Measurements from ENCODE around the gene UROC1.

DNA sequence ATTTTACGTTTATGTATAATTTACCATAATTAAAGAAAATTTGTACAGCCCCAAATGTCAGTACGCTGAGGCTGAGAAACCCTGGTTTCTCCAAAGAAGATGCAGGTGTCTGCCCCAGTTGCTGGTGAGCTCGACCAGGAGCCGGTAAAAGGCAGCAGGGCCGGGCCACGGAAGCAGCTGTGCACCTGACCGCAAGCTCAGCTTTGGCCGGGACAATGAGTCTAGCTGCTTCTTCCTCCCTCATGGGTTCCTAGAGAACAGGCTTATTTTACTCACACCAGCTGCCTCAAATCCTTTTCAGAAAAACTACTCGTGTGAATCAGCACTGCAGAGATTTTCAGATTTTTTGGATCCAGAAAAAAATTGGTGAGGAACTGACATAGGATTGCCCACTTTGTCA is 23.8 kb downstream of the UROC1 start:
- TF ChIP-seq, protein P1, sequence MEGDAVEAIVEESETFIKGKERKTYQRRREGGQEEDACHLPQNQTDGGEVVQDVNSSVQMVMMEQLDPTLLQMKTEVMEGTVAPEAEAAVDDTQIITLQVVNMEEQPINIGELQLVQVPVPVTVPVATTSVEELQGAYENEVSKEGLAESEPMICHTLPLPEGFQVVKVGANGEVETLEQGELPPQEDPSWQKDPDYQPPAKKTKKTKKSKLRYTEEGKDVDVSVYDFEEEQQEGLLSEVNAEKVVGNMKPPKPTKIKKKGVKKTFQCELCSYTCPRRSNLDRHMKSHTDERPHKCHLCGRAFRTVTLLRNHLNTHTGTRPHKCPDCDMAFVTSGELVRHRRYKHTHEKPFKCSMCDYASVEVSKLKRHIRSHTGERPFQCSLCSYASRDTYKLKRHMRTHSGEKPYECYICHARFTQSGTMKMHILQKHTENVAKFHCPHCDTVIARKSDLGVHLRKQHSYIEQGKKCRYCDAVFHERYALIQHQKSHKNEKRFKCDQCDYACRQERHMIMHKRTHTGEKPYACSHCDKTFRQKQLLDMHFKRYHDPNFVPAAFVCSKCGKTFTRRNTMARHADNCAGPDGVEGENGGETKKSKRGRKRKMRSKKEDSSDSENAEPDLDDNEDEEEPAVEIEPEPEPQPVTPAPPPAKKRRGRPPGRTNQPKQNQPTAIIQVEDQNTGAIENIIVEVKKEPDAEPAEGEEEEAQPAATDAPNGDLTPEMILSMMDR (conservative IDR thresholded peaks at IDR 0.05; ENCODE audit: low read length), result no peak
- no peak for TF ChIP-seq EZH2phosphoT487 (IDR thresholded peaks at IDR 0.05; ENCODE audit: borderline replicate concordance, low read depth, low read length)

All from OCI-LY7 (cell line).